ENCODE measurements around the gene SLC9C2. TPM values are rescaled to one million over a fixed set of nuclear protein-coding genes. Genes with fewer than 3 reads are reported as not detected.

SLC9C2 gene
- total RNA-seq, 2 donors from 2014 or later, result not detected

GRCh38 chr1:173505391-173505790 lies 97.5 kb downstream of the SLC9C2 start:
- intact Hi-C loops (cut with DNase I), result no loop called here
- Histone ChIP-seq H3K9me3 (no peaks in the 10 kb centered on the region), H3K36me3 (replicated peaks in 1 of 2; ENCODE audit: insufficient read depth in 1 of 2, low read depth in 2 of 2) (no peaks in the 10 kb centered on the region), H3K27ac (no peak overlapping the region), H3K27me3 (no peaks in the 10 kb centered on the region), H3K4me3 (no peak overlapping the region), H3K4me1 (no peaks in the 10 kb centered on the region)
- ATAC-seq (no peak), DNase-seq (no peak)
- TF ChIP-seq POLR2A (IDR thresholded peaks at IDR 0.05) (no peak), CTCF (IDR thresholded peaks at IDR 0.05) (no peak)

GRCh38 chr1:173504268-173504667 lies 98.6 kb downstream of the SLC9C2 start:
- Histone ChIP-seq H3K27me3 (no peaks in the 10 kb centered on the region), H3K36me3 (replicated peaks in 1 of 2; ENCODE audit: insufficient read depth in 1 of 2, low read depth in 2 of 2) (no peaks in the 10 kb centered on the region), H3K27ac (no peak overlapping the region), H3K4me3 (no peak overlapping the region), H3K4me1 (no peaks in the 10 kb centered on the region), H3K9me3 (no peaks in the 10 kb centered on the region)
- intact Hi-C loops (cut with DNase I), result no loop called here
- 16 to 51% methylated on average over 4 of the region's 4 CpGs for WGBS, 2 donors
- no peak for TF ChIP-seq POLR2A (IDR thresholded peaks at IDR 0.05)
- TF ChIP-seq CTCF (IDR thresholded peaks at IDR 0.05), result no peak
- no peak for DNase-seq
- no peak for ATAC-seq

- no peak overlapping the region for H3K27ac ChIP-seq
- H3K4me1 ChIP-seq, result no peaks in the 10 kb centered on the region
- no peak overlapping the region for H3K4me3 ChIP-seq
- no peaks in the 10 kb centered on the region for H3K27me3 ChIP-seq
- 40 to 58% methylated on average over 4 of the region's 4 CpGs for WGBS, 2 donors
- no peaks in the 10 kb centered on the region for H3K36me3 ChIP-seq (replicated peaks in 1 of 2; ENCODE audit: insufficient read depth in 1 of 2, low read depth in 2 of 2)
- intact Hi-C loops (cut with DNase I), result no loop called here
- ATAC-seq, result no peak
- H3K9me3 ChIP-seq, result no peaks in the 10 kb centered on the region
- DNase-seq, result peak in 1 of 4 donors; percentile 34
- TF ChIP-seq CTCF (IDR thresholded peaks at IDR 0.05), result no peak
- no peak for TF ChIP-seq POLR2A (IDR thresholded peaks at IDR 0.05)
These were observed 99.5 kb downstream of the SLC9C2 start for GRCh38 chr1:173503391-173503790.

- Histone ChIP-seq H3K36me3 (replicated peaks in 1 of 2; ENCODE audit: insufficient read depth in 1 of 2, low read depth in 2 of 2) (no peaks in the 10 kb centered on the region), H3K4me3 (no peak overlapping the region), H3K27me3 (no peaks in the 10 kb centered on the region), H3K27ac (no peak overlapping the region), H3K4me1 (no peaks in the 10 kb centered on the region), H3K9me3 (no peaks in the 10 kb centered on the region)
- ATAC-seq (no peak), DNase-seq (no peak)
- WGBS, 2 donors, result 42 to 50% methylated on average over 1 of the region's 1 CpG
- TF ChIP-seq CTCF (IDR thresholded peaks at IDR 0.05) (no peak), POLR2A (IDR thresholded peaks at IDR 0.05) (no peak)
- intact Hi-C loops (cut with DNase I), result no loop called here
These were observed 100.8 kb downstream of the SLC9C2 start for GRCh38 chr1:173502104-173502503.

GRCh38 chr1:173499729-173500128 lies 103.1 kb downstream of the SLC9C2 start:
- WGBS, 2 donors, result 49% methylated on average over 4 of the region's 4 CpGs
- ATAC-seq, result no peak
- TF ChIP-seq POLR2A (IDR thresholded peaks at IDR 0.05), result no peak
- no peak for TF ChIP-seq CTCF (IDR thresholded peaks at IDR 0.05)

More at GRCh38 chr1:173499729-173500128, 103.1 kb downstream of the SLC9C2 start:
- no peak overlapping the region for H3K4me3 ChIP-seq
- intact Hi-C loops (cut with DNase I), result loop anchor here (10.0 kb wide), 1 partner anchor 75 kb away; no protein-coding TSS in a partner anchor
- DNase-seq, result no peak
- H3K4me1 ChIP-seq, result no peaks in the 10 kb centered on the region
- H3K27me3 ChIP-seq, result no peaks in the 10 kb centered on the region
- H3K36me3 ChIP-seq (replicated peaks in 1 of 2; ENCODE audit: insufficient read depth in 1 of 2, low read depth in 2 of 2), result no peaks in the 10 kb centered on the region
- no peak overlapping the region for H3K27ac ChIP-seq
- H3K9me3 ChIP-seq, result no peaks in the 10 kb centered on the region
